ENCODE data around the gene CADM2. TPM values are rescaled to one million over a fixed set of nuclear protein-coding genes. Genes with fewer than 3 reads are reported as not detected.
A peak's percentile ranks its signal among the peaks of the same experiment; 100 is the strongest.
"Not testable (repeated sequence)": the region's sequence is repeated elsewhere in the genome, so short reads cannot be mapped to it uniquely, and the experiment has no call there.

CADM2 gene
- total RNA-seq, 8 experiments from 2014 or later: 0.15 to 19.2 (median 4.8) TPM

GRCh38 chr3:85890043-85890555, 931.3 kb downstream of the CADM2 start:
- 0 to 65% (median 17%) methylated on average over 1 to 3 of the region's 3 CpGs; no CpG with 5 or more reads in 1 of the 10 experiments for WGBS, 10 experiments
- H3K4me1 ChIP-seq (replicated peaks in 1 of 2): no peaks in the 10 kb centered on the region
- no peak overlapping the region for H3K27ac ChIP-seq
- no peak for ATAC-seq (replicated peaks in 6 of 8)
- in situ Hi-C loops (cut with MboI; ENCODE audit: low pct_unique_long_range_greater_than_20kb in 2 of 9, low sequenced_read_pairs in 9 of 9, unreplicated experiment in 9 of 9): no loop called here
- H3K4me3 ChIP-seq: no peak overlapping the region

- no peaks in the 10 kb centered on the region for H3K4me1 ChIP-seq (replicated peaks in 1 of 2)
- no peak overlapping the region for H3K27ac ChIP-seq
- ATAC-seq (replicated peaks in 6 of 8): no peak
- 0 to 80% (median 47%) methylated on average over 2 to 5 of the region's 5 CpGs; no CpG with 5 or more reads in 1 of the 10 experiments for WGBS, 10 experiments
- H3K4me3 ChIP-seq: no peak overlapping the region
- in situ Hi-C loops (cut with MboI; ENCODE audit: low pct_unique_long_range_greater_than_20kb in 2 of 9, low sequenced_read_pairs in 9 of 9, unreplicated experiment in 9 of 9): no loop called here
Measured at GRCh38 chr3:85903434-85903833, 944.6 kb downstream of the CADM2 start.

- peak in 3 of 8 experiments; percentile 38 to 64 (median 55) for ATAC-seq (replicated peaks in 6 of 8)
- Histone ChIP-seq H3K4me3 (no peak overlapping the region), H3K4me1 (replicated peaks in 1 of 2) (no peaks in the 10 kb centered on the region), H3K27ac (no peak overlapping the region)
- 21 to 100% (median 73%) methylated on average over 1 to 2 of the region's 2 CpGs; no CpG with 5 or more reads in 1 of the 10 experiments for WGBS, 10 experiments
- in situ Hi-C loops (cut with MboI; ENCODE audit: low pct_unique_long_range_greater_than_20kb in 2 of 9, low sequenced_read_pairs in 9 of 9, unreplicated experiment in 9 of 9): no loop called here
Measured at GRCh38 chr3:85912980-85913379, 954.2 kb downstream of the CADM2 start.

GRCh38 chr3:85922374-85922773, 963.6 kb downstream of the CADM2 start:
- ATAC-seq (replicated peaks in 6 of 8): no peak
- in situ Hi-C loops (cut with MboI; ENCODE audit: low pct_unique_long_range_greater_than_20kb in 2 of 9, low sequenced_read_pairs in 9 of 9, unreplicated experiment in 9 of 9): no loop called here
- no peak overlapping the region for H3K27ac ChIP-seq
- WGBS, 10 experiments: 15 to 98% (median 88%) methylated on average over 2 to 3 of the region's 3 CpGs
- no peaks in the 10 kb centered on the region for H3K4me1 ChIP-seq (replicated peaks in 1 of 2)
- no peak overlapping the region for H3K4me3 ChIP-seq

GRCh38 chr3:85930718-85931117, 971.9 kb downstream of the CADM2 start:
- no peak for ATAC-seq (replicated peaks in 6 of 8)
- H3K4me1 ChIP-seq (replicated peaks in 1 of 2): peaks cover 0 to 2% of the 10 kb centered on the region in 2 donors

DNA sequence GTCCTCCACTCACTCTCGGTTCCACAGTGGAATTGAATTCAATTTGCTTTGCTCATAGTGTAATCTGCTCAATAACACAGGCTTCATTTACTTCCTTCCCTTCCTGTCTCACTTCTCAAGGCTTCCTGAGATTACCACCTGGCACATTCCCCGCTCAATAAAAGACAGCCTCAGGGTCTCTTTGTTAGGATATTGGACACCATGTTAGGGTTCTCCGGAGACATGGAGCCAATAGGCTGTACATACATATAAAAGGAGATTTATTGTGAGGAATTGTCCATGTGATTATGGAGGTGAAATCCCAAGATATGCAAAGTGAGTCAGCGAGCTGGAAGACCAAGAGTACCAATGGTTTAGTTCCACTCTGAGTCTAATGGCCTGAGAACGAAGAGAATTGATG, 974.5 kb downstream of the CADM2 start:
- peaks cover 0 to 2% of the 10 kb centered on the region in 2 donors for H3K4me1 ChIP-seq (replicated peaks in 1 of 2)
- WGBS, 10 experiments: 0 to 100% (median 66%) methylated on average over 2 to 5 of the region's 5 CpGs
- no peak overlapping the region for H3K4me3 ChIP-seq
- no peak overlapping the region for H3K27ac ChIP-seq
- in situ Hi-C loops (cut with MboI; ENCODE audit: low pct_unique_long_range_greater_than_20kb in 2 of 9, low sequenced_read_pairs in 9 of 9, unreplicated experiment in 9 of 9): no loop called here
- no peak for ATAC-seq (replicated peaks in 6 of 8)

More at GRCh38 chr3:85930718-85931117, 971.9 kb downstream of the CADM2 start:
- Histone ChIP-seq H3K27ac (no peak overlapping the region), H3K4me3 (no peak overlapping the region)
- 0 to 100% (median 97%) methylated on average over 1 of the region's 1 CpG for WGBS, 10 experiments
- in situ Hi-C loops (cut with MboI; ENCODE audit: low pct_unique_long_range_greater_than_20kb in 2 of 9, low sequenced_read_pairs in 9 of 9, unreplicated experiment in 9 of 9): no loop called here

DNA sequence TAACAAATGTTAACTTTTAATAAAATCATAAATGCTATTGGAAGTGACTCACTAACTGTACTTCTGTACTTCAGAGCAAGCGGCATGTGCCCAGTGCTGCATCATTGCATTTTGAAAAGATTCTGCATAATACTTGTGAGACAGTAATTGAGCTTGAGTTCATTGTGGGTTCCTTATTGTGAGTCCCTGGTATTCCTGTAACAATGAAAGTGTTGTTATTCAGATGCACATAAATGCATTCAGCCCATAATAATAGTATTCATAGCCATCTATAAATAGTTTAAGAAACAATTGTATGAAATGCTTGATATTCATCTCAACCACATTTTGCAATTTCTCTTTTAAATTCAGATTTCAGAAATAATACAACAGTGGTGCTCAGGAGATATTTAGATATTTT, 976.4 kb downstream of the CADM2 start:
- no peak overlapping the region for H3K4me3 ChIP-seq
- H3K27ac ChIP-seq: no peak overlapping the region
- 0 to 100% (median 78%) methylated on average over 1 of the region's 1 CpG; no CpG with 5 or more reads in 3 of the 10 experiments for WGBS, 10 experiments
- peaks cover 0 to 4% of the 10 kb centered on the region in 2 donors for H3K4me1 ChIP-seq (replicated peaks in 1 of 2)
- ATAC-seq (replicated peaks in 6 of 8): peak in 2 of 8 experiments; percentile 20 to 35
- in situ Hi-C loops (cut with MboI; ENCODE audit: low pct_unique_long_range_greater_than_20kb in 2 of 9, low sequenced_read_pairs in 9 of 9, unreplicated experiment in 9 of 9): no loop called here

DNA sequence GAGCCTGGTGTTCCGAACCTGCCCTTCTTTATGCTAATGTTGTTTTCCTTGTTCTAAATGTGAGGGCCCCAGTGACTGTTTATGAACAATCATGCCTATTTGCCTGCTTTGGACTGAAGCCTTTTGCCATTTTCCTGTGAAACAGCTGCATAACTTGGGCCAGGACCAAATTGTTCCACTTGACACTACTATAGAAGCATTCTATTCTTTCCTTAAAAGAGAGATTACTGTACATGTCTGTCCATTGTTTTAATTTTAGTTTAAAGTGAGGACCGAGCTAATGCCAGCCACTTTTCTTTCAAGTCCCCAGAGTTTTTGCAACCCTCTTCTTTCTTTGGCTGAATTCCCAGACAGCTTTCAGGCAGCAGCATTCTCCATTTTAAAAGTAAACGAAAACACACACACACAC, 980.3 kb downstream of the CADM2 start:
- peak in 4 of 8 experiments; percentile 25 to 97 (median 80) for ATAC-seq (replicated peaks in 6 of 8)
- no peak overlapping the region for H3K4me3 ChIP-seq
- 0 to 54% (median 13%) methylated on average over 2 to 3 of the region's 3 CpGs; no CpG with 5 or more reads in 2 of the 10 experiments for WGBS, 10 experiments
- in situ Hi-C loops (cut with MboI; ENCODE audit: low pct_unique_long_range_greater_than_20kb in 2 of 9, low sequenced_read_pairs in 9 of 9, unreplicated experiment in 9 of 9): no loop called here
- no peak overlapping the region for H3K27ac ChIP-seq
- peaks cover 0 to 4% of the 10 kb centered on the region in 2 donors for H3K4me1 ChIP-seq (replicated peaks in 1 of 2)

- ATAC-seq (replicated peaks in 6 of 8): no peak
Measured at GRCh38 chr3:85950435-85950834, 991.6 kb downstream of the CADM2 start.

DNA sequence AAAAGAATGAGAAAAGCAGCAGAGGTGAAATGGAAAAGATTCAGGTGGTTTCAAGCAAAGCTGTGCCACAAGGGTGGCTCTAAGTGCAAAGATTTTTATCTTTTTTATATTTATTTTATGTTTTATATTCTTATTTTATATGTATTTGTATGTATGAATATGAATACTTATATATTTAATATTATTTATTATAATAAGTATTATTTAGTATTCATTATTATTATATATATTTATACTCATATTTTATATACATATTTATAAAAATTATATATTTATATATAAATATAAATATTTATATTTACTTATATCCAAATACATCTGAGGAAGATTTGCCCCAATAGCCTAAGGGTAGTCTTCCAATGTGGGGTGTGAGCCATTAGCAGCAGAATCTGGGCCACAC, 1002.0 kb downstream of the CADM2 start:
- Histone ChIP-seq H3K27ac (no peak overlapping the region), H3K4me3 (no peak overlapping the region), H3K4me1 (replicated peaks in 1 of 2) (no peaks in the 10 kb centered on the region)
- ATAC-seq (replicated peaks in 6 of 8): no peak
- in situ Hi-C loops (cut with MboI; ENCODE audit: low pct_unique_long_range_greater_than_20kb in 2 of 9, low sequenced_read_pairs in 9 of 9, unreplicated experiment in 9 of 9): no loop called here

More at GRCh38 chr3:85950435-85950834, 991.6 kb downstream of the CADM2 start:
- 0 to 100% (median 15%) methylated on average over 1 of the region's 1 CpG; no CpG with 5 or more reads in 4 of the 10 experiments for WGBS, 10 experiments
- Histone ChIP-seq H3K4me3 (no peak overlapping the region), H3K27ac (no peak overlapping the region), H3K4me1 (replicated peaks in 1 of 2) (no peaks in the 10 kb centered on the region)
- in situ Hi-C loops (cut with MboI; ENCODE audit: low pct_unique_long_range_greater_than_20kb in 2 of 9, low sequenced_read_pairs in 9 of 9, unreplicated experiment in 9 of 9): no loop called here

GRCh38 chr3:85977615-85978338, 1019.0 kb downstream of the CADM2 start:
- ATAC-seq (replicated peaks in 6 of 8): no peak
- in situ Hi-C loops (cut with MboI; ENCODE audit: low pct_unique_long_range_greater_than_20kb in 2 of 9, low sequenced_read_pairs in 9 of 9, unreplicated experiment in 9 of 9): no loop called here
- no peaks in the 10 kb centered on the region for H3K4me1 ChIP-seq (replicated peaks in 1 of 2)
- 4 to 100% (median 74%) methylated on average over 2 to 6 of the region's 6 CpGs; no CpG with 5 or more reads in 1 of the 10 experiments for WGBS, 10 experiments
- H3K27ac ChIP-seq: no peak overlapping the region
- H3K4me3 ChIP-seq: no peak overlapping the region

- Histone ChIP-seq H3K27ac (no peak overlapping the region), H3K4me3 (no peak overlapping the region), H3K4me1 (replicated peaks in 1 of 2) (no peaks in the 10 kb centered on the region)
- in situ Hi-C loops (cut with MboI; ENCODE audit: low pct_unique_long_range_greater_than_20kb in 2 of 9, low sequenced_read_pairs in 9 of 9, unreplicated experiment in 9 of 9): no loop called here
- no peak for ATAC-seq (replicated peaks in 6 of 8)
Measured at GRCh38 chr3:85979034-85979433, 1020.2 kb downstream of the CADM2 start.

DNA sequence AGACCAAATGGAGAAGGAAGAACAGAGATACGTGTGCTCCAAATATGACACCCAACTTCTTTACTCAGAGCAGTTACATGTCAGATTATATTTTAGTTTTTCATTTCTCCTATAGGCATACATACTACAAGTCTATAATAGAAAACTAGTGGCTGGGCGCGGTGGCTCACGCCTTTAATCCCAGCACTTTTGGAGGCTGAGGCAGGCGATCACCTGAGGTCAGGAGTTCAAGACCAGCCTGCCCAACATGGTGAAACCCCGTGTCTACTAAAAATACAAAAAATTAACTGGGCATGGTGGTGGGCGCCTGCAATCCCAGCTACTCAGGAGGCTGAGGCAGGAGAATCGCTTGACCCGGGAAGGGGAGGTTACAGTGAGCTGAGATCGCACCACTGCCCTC, 1030.8 kb downstream of the CADM2 start:
- ATAC-seq (replicated peaks in 6 of 8); H3K4me3 ChIP-seq; H3K27ac ChIP-seq; H3K4me1 ChIP-seq (replicated peaks in 1 of 2); in situ Hi-C loops (cut with MboI; ENCODE audit: low pct_unique_long_range_greater_than_20kb in 2 of 9, low sequenced_read_pairs in 9 of 9, unreplicated experiment in 9 of 9): not testable (repeated sequence)
- 20 to 100% (median 69%) methylated on average over 3 to 7 of the region's 10 CpGs; no CpG with 5 or more reads in 2 of the 10 experiments for WGBS, 10 experiments

GRCh38 chr3:86029590-86029989, 1070.8 kb downstream of the CADM2 start:
- Histone ChIP-seq H3K27ac (no peak overlapping the region), H3K4me3 (no peak overlapping the region), H3K4me1 (replicated peaks in 1 of 2) (no peaks in the 10 kb centered on the region)
- 33 to 100% (median 92%) methylated on average over 1 of the region's 1 CpG; no CpG with 5 or more reads in 3 of the 10 experiments for WGBS, 10 experiments
- in situ Hi-C loops (cut with MboI; ENCODE audit: low pct_unique_long_range_greater_than_20kb in 2 of 9, low sequenced_read_pairs in 9 of 9, unreplicated experiment in 9 of 9): no loop called here
- ATAC-seq (replicated peaks in 6 of 8): no peak
